Natural killer cell (primary cell): Measurements from ENCODE around the gene OR6B1. TPM values are rescaled to one million over a fixed set of nuclear protein-coding genes. Genes with fewer than 3 reads are reported as not detected.

Experiments used
- ATAC-seq, 3 donors: fragments of 150-1000 bp in 2 of 3; fragments of 200-7000 bp in 1 of 3; cut with Tn5 transposase; 1 replicate in 1 of 3; 2 replicates in 2 of 3; pipeline ENCODE4 v1.10.0; 2021; ENCODE audit warnings: mild to moderate bottlenecking in 2 of 3, moderate library complexity in 2 of 3
- DNase-seq, 2 donors: peaks; one replicate each; pipeline versions ENCODE4 v3.0.0 to v3.0.0-alpha.2; 2013 to 2021; ENCODE audit warnings: mixed read lengths in 1 of 2
- H3K27ac ChIP-seq: one replicate; pipeline ENCODE4 v1.5.1; 2013; ENCODE audit warnings: mild to moderate bottlenecking, low read length
- H3K27me3 ChIP-seq: one replicate; pipeline ENCODE4 v1.6.1; 2013; ENCODE audit warnings: low read length; ENCODE audit not compliant: control insufficient read depth, insufficient read depth
- H3K36me3 ChIP-seq: one replicate; pipeline ENCODE4 v1.6.1; 2013; ENCODE audit warnings: low read length; ENCODE audit not compliant: control insufficient read depth, insufficient read depth
- H3K4me1 ChIP-seq: one replicate; pipeline ENCODE4 v1.6.1; 2013; ENCODE audit warnings: low read length; ENCODE audit not compliant: control insufficient read depth, insufficient read depth
- H3K4me3 ChIP-seq: one replicate; pipeline ENCODE4 v1.5.1; 2013; ENCODE audit warnings: low read length
- H3K9me3 ChIP-seq: one replicate; pipeline ENCODE4 v1.6.1; 2013; ENCODE audit warnings: low read length; ENCODE audit not compliant: control insufficient read depth, insufficient read depth
- H3K27ac Mint-ChIP-seq, 2 donors: one replicate each; pipeline ENCODE4 v1.8.0; 2022; ENCODE audit warnings: mild to moderate bottlenecking in 2 of 2, mixed read lengths in 2 of 2, moderate library complexity in 1 of 2
- H3K27me3 Mint-ChIP-seq, 2 donors: one replicate each; pipeline ENCODE4 v1.8.0; 2022; ENCODE audit warnings: low read depth in 2 of 2, mixed read lengths in 2 of 2
- H3K36me3 Mint-ChIP-seq: one replicate; pipeline ENCODE4 v1.8.0; 2022; ENCODE audit warnings: mixed read lengths
- H3K4me1 Mint-ChIP-seq, 2 donors: one replicate each; pipeline ENCODE4 v1.8.0; 2022; ENCODE audit warnings: mixed read lengths in 2 of 2
- H3K4me3 Mint-ChIP-seq: one replicate; pipeline ENCODE4 v1.8.0; 2022; ENCODE audit warnings: mild to moderate bottlenecking, moderate library complexity, mixed read lengths
- H3K9me3 Mint-ChIP-seq, 2 donors: one replicate each; pipeline ENCODE4 v1.8.0; 2022; ENCODE audit warnings: mixed read lengths in 2 of 2
- WGBS: methylation state at CpG from one replicate; pipeline ENCODE4 v1.1.7; 2013; ENCODE audit warnings: missing lambda C conversion rate; ENCODE audit not compliant: insufficient coverage; 5-methylcytosine and 5-hydroxymethylcytosine counted together
- intact Hi-C: fragments of 100-400 bp; cut with micrococcal nuclease; formaldehyde crosslinking; loops from one replicate; pipeline ENCODE4 v1.14.2; 2022
- total RNA-seq, 4 donors: library from RNA; stranded (reverse); fragments of 120-200 nt in 1 of 4; gene quantifications; one replicate each; pipeline versions ENCODE4 v1.2.3 to v1.2.4, GENCODE V29; 2013 to 2022
- TF ChIP-seq, protein P1 (sequence below): fragments of 200-600 bp; IDR thresholded peaks from one replicate; pipeline ENCODE4 v1.8.0; 2022; ENCODE audit warnings: antibody characterized with exemption

Gene OR6B1
- total RNA-seq, 3 donors from 2014 or later (not counting 1 experiment from before 2014, with no cell fraction given) = not detected

DNA sequence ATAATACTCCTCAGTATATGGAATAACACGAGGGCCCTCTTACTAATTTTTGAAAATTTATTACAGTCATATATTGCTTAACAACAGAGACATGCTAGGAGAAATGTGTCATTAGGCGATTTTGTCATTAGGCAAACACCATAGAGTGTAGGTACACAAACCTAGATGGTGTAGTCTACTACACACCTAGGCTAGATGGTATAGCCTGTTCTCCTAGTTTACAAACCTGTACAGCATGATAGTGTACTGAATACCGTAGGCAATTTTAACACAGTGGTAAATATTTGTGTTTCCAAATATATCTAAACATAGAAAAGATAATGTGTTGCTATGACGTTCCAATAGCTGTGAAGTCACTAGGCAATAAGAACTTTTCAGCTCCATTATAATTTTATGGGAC, 32.7 kb upstream of the OR6B1 start:
- Histone ChIP-seq H3K4me1 (no peaks in the 10 kb centered on the region), H3K4me3 (no peak overlapping the region), H3K36me3 (no peaks in the 10 kb centered on the region), H3K27ac (no peak overlapping the region), H3K27me3 (no peaks in the 10 kb centered on the region), H3K9me3 (no peaks in the 10 kb centered on the region)
- Mint-ChIP-seq H3K27ac (no peak overlapping the region), H3K36me3 (no peaks in the 10 kb centered on the region), H3K4me1 (no peaks in the 10 kb centered on the region), H3K27me3 (peaks cover 5 to 6% of the 10 kb centered on the region in 2 donors), H3K4me3 (no peak overlapping the region), H3K9me3 (peaks cover 2 to 5% of the 10 kb centered on the region in 2 donors)
- ATAC-seq (no peak), DNase-seq (no peak)
- 100% methylated on average over 1 of the region's 4 CpGs for WGBS
- TF ChIP-seq, protein P1, sequence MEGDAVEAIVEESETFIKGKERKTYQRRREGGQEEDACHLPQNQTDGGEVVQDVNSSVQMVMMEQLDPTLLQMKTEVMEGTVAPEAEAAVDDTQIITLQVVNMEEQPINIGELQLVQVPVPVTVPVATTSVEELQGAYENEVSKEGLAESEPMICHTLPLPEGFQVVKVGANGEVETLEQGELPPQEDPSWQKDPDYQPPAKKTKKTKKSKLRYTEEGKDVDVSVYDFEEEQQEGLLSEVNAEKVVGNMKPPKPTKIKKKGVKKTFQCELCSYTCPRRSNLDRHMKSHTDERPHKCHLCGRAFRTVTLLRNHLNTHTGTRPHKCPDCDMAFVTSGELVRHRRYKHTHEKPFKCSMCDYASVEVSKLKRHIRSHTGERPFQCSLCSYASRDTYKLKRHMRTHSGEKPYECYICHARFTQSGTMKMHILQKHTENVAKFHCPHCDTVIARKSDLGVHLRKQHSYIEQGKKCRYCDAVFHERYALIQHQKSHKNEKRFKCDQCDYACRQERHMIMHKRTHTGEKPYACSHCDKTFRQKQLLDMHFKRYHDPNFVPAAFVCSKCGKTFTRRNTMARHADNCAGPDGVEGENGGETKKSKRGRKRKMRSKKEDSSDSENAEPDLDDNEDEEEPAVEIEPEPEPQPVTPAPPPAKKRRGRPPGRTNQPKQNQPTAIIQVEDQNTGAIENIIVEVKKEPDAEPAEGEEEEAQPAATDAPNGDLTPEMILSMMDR = no peak
- intact Hi-C loops = no loop called here

DNA sequence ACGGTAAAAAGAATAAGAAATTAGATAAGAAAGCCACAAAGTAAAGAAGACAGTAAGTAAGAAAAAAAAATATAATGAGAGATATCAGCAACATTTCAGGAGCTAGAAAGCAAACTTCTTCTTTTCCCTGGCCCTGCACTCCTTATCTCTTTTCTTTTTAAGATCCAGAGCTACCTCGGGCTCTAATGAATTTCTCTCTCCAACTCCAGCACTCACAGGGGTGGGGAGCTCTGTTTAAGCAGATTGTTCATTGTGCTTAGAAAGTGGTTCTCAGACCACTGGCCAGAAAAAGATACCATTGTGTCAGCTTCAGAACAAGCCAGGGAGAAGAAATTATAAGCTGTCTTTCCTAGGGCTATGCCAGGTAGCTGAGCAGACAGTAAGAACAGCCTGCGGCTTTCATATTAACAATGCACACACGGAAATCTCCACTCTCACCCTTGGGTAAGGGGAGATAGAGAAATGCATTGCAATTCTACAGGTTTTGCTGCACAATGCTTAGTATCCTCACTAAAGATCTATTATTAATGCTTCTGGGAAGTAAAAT, 26.2 kb upstream of the OR6B1 start:
- Histone ChIP-seq H3K4me1 (no peaks in the 10 kb centered on the region), H3K27me3 (no peaks in the 10 kb centered on the region), H3K27ac (no peak overlapping the region), H3K9me3 (no peaks in the 10 kb centered on the region), H3K36me3 (no peaks in the 10 kb centered on the region), H3K4me3 (no peak overlapping the region)
- Mint-ChIP-seq H3K4me3 (no peak overlapping the region), H3K4me1 (no peaks in the 10 kb centered on the region), H3K36me3 (no peaks in the 10 kb centered on the region), H3K27me3 (peaks cover 10 to 17% of the 10 kb centered on the region in 2 donors), H3K27ac (no peak overlapping the region), H3K9me3 (peaks cover 2 to 5% of the 10 kb centered on the region in 2 donors)
- DNase-seq = no peak
- no peak for ATAC-seq
- WGBS = 100% methylated on average over 1 of the region's 4 CpGs
- intact Hi-C loops = no loop called here
- TF ChIP-seq, protein P1 = no peak

DNA sequence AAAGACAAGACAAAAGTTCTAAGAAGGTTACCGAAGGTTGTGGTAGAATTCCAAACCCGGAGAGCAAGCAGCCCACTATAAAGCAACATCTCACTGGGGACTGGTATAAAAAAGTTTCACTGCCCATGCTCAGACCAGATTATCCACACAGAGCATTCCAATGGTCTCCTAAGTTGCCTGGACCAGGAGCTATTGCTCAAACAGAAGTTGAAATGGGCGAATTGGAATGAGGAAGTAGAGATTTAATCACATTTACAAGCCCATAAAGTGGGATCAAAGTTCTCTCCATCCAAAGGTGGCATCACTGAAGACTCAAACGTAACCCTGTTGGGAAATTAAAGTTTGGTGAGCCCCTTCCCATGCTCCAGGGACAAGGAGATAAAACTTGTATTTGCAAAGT, 25.7 kb upstream of the OR6B1 start:
- Histone ChIP-seq H3K27me3 (no peaks in the 10 kb centered on the region), H3K4me1 (no peaks in the 10 kb centered on the region), H3K4me3 (no peak overlapping the region), H3K9me3 (no peaks in the 10 kb centered on the region), H3K36me3 (no peaks in the 10 kb centered on the region), H3K27ac (no peak overlapping the region)
- H3K36me3 Mint-ChIP-seq = no peaks in the 10 kb centered on the region
- ATAC-seq (no peak), DNase-seq (no peak)
- intact Hi-C loops = no loop called here
- peaks cover 2 to 5% of the 10 kb centered on the region in 2 donors for H3K9me3 Mint-ChIP-seq
- no peak overlapping the region for H3K27ac Mint-ChIP-seq
- TF ChIP-seq, protein P1 = no peak
- peaks cover 10 to 17% of the 10 kb centered on the region in 2 donors for H3K27me3 Mint-ChIP-seq
- no peak overlapping the region for H3K4me3 Mint-ChIP-seq
- no peaks in the 10 kb centered on the region for H3K4me1 Mint-ChIP-seq
- 96% methylated on average over 3 of the region's 4 CpGs for WGBS

DNA sequence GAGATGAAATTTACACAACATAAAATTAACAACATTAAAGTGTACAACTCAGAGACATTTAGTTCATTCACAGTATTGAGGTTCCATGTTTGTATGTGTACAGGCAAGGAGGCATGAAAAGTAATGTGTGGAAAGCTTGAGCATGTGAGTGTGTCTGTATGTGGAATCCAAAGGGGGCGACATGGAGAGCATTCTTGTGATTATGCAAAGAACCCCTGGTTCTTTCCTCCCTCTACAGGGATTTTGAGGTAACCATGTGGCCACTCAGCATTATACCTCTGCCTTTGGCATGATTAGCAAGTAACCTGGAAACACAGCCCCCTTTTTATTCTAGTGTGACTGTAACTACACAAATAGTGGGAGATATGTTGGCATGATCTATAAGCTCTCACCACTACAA, 24.5 kb upstream of the OR6B1 start:
- Mint-ChIP-seq H3K36me3 (no peaks in the 10 kb centered on the region), H3K4me1 (no peaks in the 10 kb centered on the region), H3K9me3 (peaks cover 2 to 5% of the 10 kb centered on the region in 2 donors), H3K27me3 (peaks cover 10 to 17% of the 10 kb centered on the region in 2 donors), H3K4me3 (no peak overlapping the region), H3K27ac (no peak overlapping the region)
- ATAC-seq = no peak
- intact Hi-C loops = no loop called here
- WGBS = 71% methylated on average over 1 of the region's 1 CpG
- Histone ChIP-seq H3K4me1 (no peaks in the 10 kb centered on the region), H3K27me3 (no peaks in the 10 kb centered on the region), H3K4me3 (no peak overlapping the region), H3K9me3 (no peaks in the 10 kb centered on the region), H3K27ac (no peak overlapping the region), H3K36me3 (no peaks in the 10 kb centered on the region)
- no peak for DNase-seq
- TF ChIP-seq, protein P1 = no peak
